Mucosa of descending colon (tissue), 3 donors: Measurements from ENCODE around the gene FBP1. TPM values are rescaled to one million over a fixed set of nuclear protein-coding genes. Genes with fewer than 3 reads are reported as not detected.
"Not testable (repeated sequence)": the region's sequence is repeated elsewhere in the genome, so short reads cannot be mapped to it uniquely, and the experiment has no call there.

Source experiments
- ATAC-seq: fragments of 200-7000 bp; cut with Tn5 transposase; one replicate; pipeline ENCODE4 v1.9.1; 2020; ENCODE audit warnings: mild to moderate bottlenecking, moderate library complexity
- DNase-seq, 3 donors: peaks; one replicate each; pipeline ENCODE4 v3.0.0-alpha.2; 2020
- H3K36me3 ChIP-seq: fragments of 200-600 bp; one replicate; pipeline ENCODE4 v1.8.0; 2021; ENCODE audit warnings: low read depth, mild to moderate bottlenecking
- H3K4me1 ChIP-seq: fragments of 200-600 bp; one replicate; pipeline ENCODE4 v1.8.0; 2021; ENCODE audit warnings: low read depth, mild to moderate bottlenecking
- H3K4me3 ChIP-seq: fragments of 200-600 bp; one replicate; pipeline ENCODE4 v1.8.0; 2021; ENCODE audit warnings: mild to moderate bottlenecking
- H3K9me3 ChIP-seq: fragments of 200-600 bp; one replicate; pipeline ENCODE4 v1.8.0; 2021; ENCODE audit warnings: mild to moderate bottlenecking
- CTCF ChIP-seq: fragments of 200-600 bp; IDR thresholded peaks from one replicate; pipeline ENCODE4 v1.8.0; 2022; ENCODE audit warnings: antibody characterized with exemption, mild to moderate bottlenecking
- intact Hi-C, 2 donors: fragments of 100-400 bp; cut with DNase I in 1 of 2; cut with micrococcal nuclease in 1 of 2; formaldehyde crosslinking; loops; one replicate each; pipeline versions ENCODE4 v1.11.0 to v1.11.1; 2022; cut with DNase I, micrococcal nuclease
- total RNA-seq, 3 donors: library from RNA; stranded (reverse); fragmentation: NEBNext Ultra II Directional in 2 of 3; extraction: Animal tissue kit (Norgen Biotek cat#: 25700) in 2 of 3; gene quantifications; one replicate each; pipeline versions ENCODE4 v1.2.1 to v1.2.4, GENCODE V29; 2021 to 2023
- donor health status: DM: no; HTN: no; CAD: no; lungs with moderate emphysema.
- donor health status: DM: no; HTN: no; CAD: no.
- donor health status: DM: no; HTN: yes; CAD: no.

The FBP1 gene
- total RNA-seq, 3 donors from 2014 or later = 17.6 to 52.4 (median 48.6) TPM

DNA sequence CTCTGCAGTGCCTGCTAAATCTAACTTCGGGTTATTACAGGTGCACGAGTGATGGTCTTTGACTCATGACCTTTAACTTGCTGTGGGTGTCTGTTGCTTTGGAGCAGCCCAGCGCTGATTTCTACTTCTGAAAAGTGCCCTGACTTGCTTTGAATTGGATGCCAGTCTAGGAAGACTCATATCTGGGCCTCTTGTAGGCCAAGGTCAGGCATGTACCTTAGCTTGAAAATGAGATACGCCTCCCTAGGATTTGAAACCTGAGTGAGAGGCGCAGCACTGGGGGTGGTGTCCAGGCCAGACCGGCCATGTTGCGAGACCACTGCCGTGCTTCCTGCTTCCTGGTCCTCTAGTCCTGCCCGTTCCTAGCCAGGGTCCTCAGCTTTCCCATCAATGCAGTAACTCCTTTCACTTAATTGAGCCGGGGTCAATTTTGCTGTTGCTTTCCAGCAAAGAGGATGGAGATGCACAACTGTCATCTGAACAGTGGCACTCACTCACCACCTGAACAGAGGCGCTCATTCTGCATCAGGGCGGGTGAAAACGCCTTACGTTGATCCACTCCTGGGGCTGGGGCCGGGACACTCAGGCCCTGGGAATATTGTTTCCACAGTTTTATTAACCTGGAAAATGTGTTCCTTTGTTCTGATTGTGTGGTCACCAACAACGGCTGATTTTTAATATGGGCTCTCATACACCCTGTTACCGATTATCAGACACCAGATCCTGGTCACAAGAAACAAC is 70.2 kb downstream of the FBP1 start:
- no peak overlapping the region for H3K4me3 ChIP-seq
- H3K36me3 ChIP-seq = no peaks in the 10 kb centered on the region
- no peak for TF ChIP-seq CTCF
- no peak for DNase-seq
- no peaks in the 10 kb centered on the region for H3K4me1 ChIP-seq
- ATAC-seq = no peak
- intact Hi-C loops = no loop called here
- H3K9me3 ChIP-seq = no peaks in the 10 kb centered on the region

DNA sequence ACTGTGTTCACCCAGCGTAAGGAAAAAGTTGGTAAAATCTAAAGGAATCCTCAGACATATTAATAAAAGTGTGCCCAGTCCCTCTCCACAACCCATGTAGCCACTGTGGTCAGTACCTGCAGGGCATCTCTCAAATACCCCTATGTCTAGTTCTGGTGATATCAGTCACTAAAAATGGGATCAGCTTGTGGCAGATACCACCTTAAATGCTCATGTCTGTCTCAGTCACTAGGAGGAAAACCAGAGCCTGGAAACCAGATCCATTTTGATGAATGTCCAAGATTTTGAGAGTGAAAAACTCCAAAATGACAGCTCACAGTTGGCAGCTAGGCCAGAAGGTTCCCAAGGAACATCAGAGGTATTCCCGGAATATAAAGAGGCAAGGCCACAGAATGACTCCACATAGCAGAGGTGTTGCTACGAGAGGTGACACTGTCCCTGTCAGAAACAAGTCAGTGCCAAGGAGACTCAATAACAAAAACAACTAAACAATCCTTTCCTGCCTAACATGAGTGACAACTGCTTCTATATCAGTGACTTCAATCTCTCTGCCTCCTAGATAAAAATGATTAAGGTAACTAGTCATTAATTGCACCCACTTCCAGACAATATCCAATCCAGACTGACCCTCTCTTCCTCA is 70.9 kb downstream of the FBP1 start:
- Histone ChIP-seq H3K4me3 (no peak overlapping the region), H3K4me1 (no peaks in the 10 kb centered on the region), H3K36me3 (no peaks in the 10 kb centered on the region), H3K9me3 (no peaks in the 10 kb centered on the region)
- DNase-seq (no peak), ATAC-seq (no peak)
- TF ChIP-seq CTCF = no peak
- intact Hi-C loops = no loop called here

DNA sequence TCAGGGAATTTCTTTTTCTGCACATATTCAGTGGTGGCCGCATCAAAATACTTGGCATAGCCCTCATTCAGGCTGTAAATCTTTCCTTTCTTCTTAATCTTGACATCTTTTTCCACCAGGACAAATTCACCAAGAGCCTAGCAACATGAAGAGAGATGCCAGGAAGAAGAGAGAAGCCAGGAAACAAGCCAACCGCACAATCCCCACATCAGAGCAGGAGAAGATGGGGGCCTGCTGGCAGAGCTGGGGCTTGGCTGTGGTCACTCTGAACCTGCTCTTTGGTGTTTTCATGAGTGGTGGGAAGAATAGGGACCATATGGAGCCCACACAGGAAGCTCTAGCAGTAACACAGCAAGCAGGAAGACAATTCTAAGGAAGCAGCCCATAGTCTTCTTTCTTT is 72.0 kb downstream of the FBP1 start:
- no peaks in the 10 kb centered on the region for H3K36me3 ChIP-seq
- no peak for TF ChIP-seq CTCF
- no peak for DNase-seq
- no peak overlapping the region for H3K4me3 ChIP-seq
- H3K4me1 ChIP-seq = no peaks in the 10 kb centered on the region
- intact Hi-C loops = no loop called here
- no peak for ATAC-seq
- no peaks in the 10 kb centered on the region for H3K9me3 ChIP-seq

- DNase-seq (no peak), ATAC-seq (no peak)
- H3K36me3 ChIP-seq = no peaks in the 10 kb centered on the region
- no peak for TF ChIP-seq CTCF
- no peak overlapping the region for H3K4me3 ChIP-seq
- intact Hi-C loops = no loop called here
- H3K4me1 ChIP-seq = no peaks in the 10 kb centered on the region
- no peaks in the 10 kb centered on the region for H3K9me3 ChIP-seq
These were observed 72.8 kb downstream of the FBP1 start for GRCh38 chr9:94566550-94566949.

DNA sequence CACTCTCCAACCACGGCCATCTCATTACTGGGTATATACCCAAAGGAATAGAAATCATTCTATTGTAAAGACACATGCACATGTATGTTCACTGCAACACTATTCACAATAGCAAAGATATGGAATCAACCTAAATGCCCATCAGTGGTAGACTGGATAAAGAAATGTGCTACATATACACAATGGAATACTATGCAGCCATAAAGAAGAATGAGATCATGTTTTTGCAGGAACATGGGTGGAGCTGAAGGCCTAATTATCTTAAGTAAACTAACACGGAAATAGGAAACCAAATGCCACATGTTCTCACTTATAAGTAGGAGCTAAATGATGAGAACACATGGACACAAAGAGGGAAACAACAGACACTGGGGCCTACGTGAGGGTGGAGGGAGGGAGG is 75.0 kb downstream of the FBP1 start:
- H3K36me3 ChIP-seq, H3K9me3 ChIP-seq, ATAC-seq, H3K4me1 ChIP-seq, H3K4me3 ChIP-seq, DNase-seq, intact Hi-C loops: not testable (repeated sequence)

GRCh38 chr9:94563548-94563947 is 75.8 kb downstream of the FBP1 start:
- H3K36me3 ChIP-seq = no peaks in the 10 kb centered on the region
- no peak overlapping the region for H3K4me3 ChIP-seq
- no peak for ATAC-seq
- no peak for DNase-seq
- no peak for TF ChIP-seq CTCF
- H3K4me1 ChIP-seq = no peaks in the 10 kb centered on the region
- H3K9me3 ChIP-seq = no peaks in the 10 kb centered on the region
- intact Hi-C loops = no loop called here
